Activated CD8-positive, alpha-beta memory T cell treated with anti-CD3 and anti-CD28 coated beads, Interleukin-2, amount 50 U/mL, for 48 hours (primary cell): ENCODE results near the gene E2F8.
"Not testable (repeated sequence)": the region's sequence is repeated elsewhere in the genome, so short reads cannot be mapped to it uniquely, and the experiment has no call there.

Source experiments
- DNase-seq: peaks from one replicate; pipeline ENCODE4 v3.0.0-alpha.2; 2020

The E2F8 gene

DNA sequence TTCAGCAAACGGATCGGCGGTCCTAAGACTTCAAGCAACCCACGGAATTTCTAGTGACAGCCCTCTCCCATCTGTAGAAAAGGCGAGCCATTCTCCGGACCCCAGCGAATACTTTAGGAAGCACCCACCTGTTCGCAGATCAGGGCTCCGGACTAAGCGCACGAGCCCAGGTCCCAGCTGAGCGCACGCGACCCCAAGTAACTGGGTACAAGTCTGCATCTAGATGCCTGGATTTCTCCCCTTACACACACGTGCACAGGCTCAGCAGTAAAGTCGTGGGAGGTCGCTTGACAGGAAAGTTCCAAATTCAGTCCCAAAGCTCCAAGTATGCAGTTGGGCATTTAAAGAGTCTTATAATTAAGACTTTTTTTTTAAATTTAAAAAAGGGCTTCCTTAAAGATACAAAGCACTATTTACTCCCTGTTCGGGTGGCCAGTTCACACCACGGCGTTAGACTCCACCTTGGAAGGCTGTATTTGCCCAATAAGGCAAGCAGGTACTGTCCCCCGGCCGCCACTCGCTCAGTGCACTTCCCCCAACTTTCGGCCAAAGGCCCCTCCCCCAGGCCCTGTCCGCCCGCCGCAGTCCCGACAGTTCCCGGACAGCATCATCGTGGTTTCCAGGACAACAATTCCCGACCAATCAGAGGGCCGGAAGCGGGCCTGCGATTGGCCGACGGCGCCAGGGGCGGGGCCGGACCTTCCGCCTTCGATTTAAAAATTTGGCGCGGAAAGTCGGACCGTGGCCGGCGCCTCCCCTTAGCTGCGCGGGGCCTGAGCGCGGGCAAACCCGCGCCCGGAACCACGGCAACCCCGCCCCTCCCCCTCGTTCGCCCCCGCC, at the start of gene E2F8:
Gene E2F8 (minus strand): TSS at position 526 of the 840 bp plus-strand sequence. CDS start 824 bp downstream, outside the sequence.
- peak; percentile 94 for DNase-seq

DNA sequence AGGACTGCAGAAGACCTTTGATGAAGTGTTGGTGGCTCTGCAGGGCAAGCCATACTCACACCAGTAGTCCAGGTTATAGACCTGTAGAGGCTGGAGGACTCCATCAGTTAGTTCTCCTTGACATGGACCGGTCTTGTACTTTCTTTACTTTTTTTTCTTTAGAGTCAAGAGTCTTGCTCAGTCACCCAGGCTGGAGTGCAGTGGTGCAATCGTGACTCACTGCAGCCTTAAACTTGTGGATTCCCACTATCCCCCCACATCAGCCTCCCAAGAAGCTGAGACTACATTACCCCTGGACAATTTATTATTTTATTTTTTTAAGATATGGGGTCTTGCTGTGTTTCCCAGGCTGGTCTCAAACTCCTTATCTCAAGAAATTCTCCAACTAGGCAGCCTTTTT, 49.6 kb upstream of the E2F8 start:
- DNase-seq: no peak

GRCh38 chr11:19288256-19288655, 47.5 kb upstream of the E2F8 start:
- DNase-seq: no peak

- no peak for DNase-seq
Observed at GRCh38 chr11:19286411-19286810, 45.7 kb upstream of the E2F8 start.

DNA sequence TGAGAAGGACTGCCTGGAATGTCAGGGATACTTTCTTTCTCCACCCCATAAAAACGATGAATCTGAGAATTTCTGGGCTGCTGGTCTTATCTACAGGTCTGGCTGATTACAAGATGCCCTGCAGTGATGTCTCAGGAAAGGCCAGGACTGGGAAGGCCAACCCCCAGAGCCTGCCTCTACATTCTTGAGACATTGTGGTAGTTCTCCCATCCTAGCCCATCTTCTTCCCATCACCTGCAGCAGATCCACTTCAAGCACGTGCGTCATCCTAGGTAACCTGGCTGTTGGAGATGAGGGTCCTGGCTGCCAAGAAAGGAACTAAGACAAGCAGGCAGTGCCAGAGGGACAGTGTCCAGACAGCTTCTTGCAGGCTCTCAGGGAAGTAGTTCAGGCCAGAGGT, 44.1 kb upstream of the E2F8 start:
- DNase-seq: no peak

GRCh38 chr11:19283991-19284390, 43.2 kb upstream of the E2F8 start:
- no peak for DNase-seq

DNA sequence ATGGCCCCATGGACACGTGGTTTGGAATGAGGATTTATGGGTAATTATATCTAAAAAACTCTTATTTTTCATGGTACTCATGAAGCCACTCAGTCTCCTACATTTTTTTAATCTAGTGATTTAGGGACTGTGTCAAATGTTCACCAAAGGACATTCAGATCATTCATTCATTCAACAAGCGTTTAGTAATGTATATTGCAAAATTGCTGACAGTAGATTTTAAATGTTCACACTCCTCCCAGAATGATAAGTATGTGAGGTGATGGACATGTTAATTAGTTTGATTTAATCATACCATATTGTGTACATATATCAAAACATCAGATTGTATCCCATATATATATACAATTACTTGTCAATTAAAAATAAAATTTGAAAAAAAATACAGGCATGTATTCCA, 40.8 kb upstream of the E2F8 start:
- DNase-seq: no peak

DNA sequence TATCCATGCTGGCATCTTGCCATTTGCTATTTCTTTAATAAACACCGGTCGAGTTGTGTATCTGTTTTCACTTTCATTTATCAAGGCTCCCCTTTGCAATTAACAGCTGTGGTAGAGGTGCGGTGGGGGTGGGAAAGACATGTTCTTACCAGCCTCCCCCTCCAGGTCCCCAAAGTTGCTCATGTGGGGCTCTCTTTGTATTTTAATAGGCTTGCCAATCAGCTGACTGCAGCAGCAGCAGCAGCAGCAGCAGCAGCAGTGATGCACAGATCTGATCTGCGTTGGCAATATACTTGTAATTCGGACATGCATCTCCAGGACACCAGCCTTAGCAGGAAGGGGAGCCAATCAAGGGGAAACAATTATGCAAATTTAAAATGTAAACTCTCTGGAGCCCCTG, 40.3 kb upstream of the E2F8 start:
- no peak for DNase-seq

GRCh38 chr11:19279451-19279850, 38.7 kb upstream of the E2F8 start:
- DNase-seq: no peak

DNA sequence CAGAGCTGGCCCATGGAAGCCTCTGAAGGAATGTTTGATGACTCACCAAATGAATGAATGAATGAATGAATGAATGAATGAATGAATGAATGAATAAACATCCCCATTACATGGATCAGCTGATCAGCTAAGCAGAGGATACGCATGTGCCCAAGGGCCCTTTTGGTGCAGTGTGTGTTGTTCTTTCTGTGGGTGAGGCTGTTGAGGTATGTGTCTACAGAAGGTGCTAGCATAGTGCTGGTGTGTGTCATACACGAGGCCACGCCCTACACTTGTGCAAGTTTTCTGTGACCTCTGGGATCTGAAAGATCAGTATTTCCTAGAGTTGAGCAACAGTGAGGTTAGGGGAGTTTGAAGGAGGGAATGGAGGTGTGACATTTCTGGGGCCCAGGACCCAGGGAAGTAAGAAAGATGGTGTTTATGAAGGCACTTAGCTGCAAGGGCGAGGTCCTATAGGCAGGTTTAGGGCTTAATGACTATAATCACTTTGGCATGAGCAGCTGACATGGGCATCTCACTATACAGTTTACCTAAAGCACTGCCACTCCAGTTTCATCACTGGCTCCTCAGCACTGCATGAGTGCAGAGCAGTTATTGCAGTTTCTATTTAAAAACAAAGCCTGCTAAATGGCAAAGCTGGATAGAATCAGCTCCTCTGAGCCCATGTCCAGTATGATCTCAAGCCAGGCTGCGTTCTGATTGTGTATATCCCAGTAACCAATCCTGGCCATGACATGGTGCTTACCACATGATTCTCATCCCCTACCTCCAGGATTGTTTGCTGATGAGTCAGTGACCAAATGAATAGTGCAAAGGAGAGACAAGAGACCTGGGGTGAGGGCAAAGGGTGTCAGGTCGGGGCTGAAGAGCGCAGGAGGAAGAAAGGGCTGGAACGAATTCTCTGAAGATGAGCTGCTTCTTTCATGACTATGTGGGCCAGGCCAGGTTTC, 36.4 kb upstream of the E2F8 start:
- no peak for DNase-seq

DNA sequence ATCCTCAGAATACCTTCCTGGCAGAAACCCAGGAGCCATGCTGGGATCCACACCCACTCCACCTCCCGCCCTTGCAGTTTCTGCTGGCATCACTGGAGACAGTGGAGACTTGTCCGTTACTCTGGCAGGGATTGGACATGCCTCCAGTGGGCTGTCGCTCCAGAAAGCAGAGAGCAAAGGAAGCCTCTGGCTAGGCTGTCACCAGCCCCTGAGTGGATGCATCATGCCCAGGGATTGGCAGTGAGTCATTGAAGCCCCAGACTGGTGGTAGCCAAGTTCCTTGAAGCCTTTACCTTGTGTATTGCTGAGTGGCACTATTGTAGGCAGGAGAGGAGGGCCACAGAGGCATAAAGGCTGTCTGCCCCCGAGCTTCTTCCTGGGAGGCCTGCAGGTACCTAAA, 34.8 kb upstream of the E2F8 start:
- DNase-seq: no peak

- not testable (repeated sequence) for DNase-seq
Observed at GRCh38 chr11:19273219-19273618, 32.5 kb upstream of the E2F8 start.

DNA sequence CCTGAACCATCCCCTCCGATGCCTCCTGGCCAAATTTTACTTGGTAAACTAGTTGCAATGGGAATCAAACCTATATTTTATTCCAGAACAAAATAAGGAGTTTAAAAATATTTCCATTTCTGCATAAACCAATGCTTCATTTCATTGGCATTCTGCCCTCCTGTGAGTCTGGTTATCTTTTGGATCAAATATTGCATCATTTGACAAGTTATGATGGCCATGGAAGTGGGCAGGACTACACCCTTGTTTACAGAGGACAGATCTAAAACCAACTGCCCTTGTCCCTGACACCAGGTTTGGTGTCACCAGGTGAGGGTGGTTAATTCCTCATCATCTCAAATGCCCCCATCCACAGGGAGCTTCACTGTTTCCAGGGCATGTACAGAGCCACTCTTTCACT, 28.2 kb upstream of the E2F8 start:
- no peak for DNase-seq

GRCh38 chr11:19267567-19267966, 26.8 kb upstream of the E2F8 start:
- no peak for DNase-seq

DNA sequence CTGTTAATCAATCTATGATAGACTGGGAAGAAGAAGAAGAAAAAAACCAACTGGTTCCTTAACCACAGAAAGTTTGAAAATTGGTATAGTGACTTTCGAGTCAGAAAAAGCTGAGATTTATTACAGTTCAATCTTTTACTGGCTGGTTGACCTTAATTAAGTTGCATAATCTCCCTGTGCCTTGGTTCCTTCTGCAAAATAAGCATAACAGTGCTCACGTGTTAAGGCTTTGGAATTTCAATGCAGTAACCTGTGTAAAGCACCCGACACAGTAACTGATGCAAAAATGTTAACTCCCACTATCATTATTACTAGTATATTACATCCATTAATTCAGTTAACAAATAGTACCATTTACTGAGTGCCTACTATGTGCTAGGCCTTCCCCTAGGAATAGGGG, 22.6 kb upstream of the E2F8 start:
- no peak for DNase-seq

- DNase-seq: peak; percentile 81
Observed at GRCh38 chr11:19259487-19260345, 19.0 kb upstream of the E2F8 start.

DNA sequence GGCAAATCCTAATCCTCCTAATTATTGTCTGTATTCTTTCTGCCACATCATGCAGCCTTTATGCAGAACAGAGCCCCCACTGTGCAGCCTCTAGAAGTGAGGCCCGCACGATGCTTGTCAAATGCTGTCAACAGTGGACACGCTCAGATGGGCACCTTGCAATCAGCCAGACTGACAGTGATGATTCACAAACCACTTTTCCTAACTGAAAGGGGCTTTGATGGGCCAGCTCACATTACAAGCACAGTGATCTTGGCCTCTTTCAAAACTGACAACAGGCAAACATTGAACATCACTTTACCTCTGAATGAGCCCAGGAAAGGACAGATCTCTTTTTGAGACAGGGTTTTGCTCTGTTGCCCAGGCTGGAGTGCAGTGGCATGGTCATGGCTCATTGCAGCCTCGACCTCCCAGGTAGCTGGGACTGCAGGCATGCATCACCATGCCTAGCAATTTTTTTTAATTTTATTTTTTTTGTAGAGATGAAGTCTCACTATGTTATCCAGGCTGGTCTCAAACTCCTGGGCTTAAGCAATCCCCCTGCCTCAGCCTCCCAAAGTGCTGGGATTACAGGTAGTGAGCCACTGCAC, 18.0 kb upstream of the E2F8 start:
- no peak for DNase-seq

DNA sequence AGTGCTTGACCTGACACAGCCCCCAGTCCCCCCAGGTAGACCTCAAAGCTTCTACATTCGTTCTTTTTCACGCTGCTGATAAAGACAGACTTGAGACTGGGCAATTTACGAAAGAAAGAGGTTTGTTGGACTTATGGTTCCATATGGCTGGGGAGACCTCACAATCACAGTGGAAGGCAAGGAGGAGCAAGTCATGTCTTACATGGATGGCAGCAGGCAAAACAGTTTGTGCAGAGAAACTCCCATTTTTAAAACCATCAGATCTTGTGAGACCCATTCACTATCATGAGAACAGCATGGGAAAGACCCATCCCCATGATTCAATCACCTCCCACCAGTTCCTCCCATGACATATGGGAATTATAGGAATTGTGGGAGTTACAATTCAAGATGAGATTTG, 13.7 kb upstream of the E2F8 start:
- not testable (repeated sequence) for DNase-seq

DNA sequence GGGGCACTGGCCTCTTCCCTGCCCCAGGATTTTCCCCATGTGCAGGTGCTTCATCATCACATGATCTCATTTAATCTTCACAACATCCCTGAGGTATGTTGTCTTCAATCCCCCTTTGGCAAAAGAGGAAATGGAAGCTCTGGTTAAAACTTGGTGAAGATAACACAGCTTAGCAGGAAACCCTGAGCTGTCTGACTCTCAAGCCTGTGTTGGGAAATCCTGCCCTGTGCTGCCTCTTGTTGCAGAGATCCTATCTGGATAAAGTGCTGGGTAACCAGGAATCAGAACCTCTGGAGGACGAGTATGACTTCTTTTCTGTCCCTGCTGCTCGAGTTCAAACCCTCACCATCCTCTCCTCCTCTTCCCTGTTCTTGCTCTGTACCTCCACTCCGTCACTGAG, 13.1 kb upstream of the E2F8 start:
- DNase-seq: no peak

DNA sequence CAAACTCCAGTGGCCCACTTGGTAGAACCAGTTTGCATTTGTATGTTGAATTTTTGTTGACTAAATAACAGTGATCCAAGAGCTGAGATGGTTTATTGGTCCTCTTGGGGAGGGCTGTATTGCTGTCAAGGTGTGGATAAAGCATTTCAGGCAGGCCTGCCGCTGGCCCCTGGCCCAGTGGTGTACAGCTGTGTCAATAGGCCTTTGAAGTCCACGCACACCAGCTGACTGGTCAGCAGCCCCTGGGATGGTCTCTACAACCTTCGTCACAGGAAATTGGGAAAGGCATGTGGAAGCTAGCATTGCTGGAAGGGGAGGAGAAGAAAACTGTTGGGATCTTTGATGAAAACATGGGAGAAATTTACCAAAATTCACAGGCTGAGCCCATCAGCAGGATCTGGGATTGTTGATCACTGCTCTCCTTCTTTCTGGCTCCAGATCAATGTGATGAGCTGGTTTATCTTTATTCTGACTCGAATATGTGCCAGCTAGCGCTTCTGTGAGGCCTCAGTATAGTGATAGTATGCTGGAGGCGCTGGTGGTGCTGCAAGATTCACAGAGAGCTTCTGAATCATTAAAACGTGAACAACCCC, 12.5 kb upstream of the E2F8 start:
- DNase-seq: no peak

DNA sequence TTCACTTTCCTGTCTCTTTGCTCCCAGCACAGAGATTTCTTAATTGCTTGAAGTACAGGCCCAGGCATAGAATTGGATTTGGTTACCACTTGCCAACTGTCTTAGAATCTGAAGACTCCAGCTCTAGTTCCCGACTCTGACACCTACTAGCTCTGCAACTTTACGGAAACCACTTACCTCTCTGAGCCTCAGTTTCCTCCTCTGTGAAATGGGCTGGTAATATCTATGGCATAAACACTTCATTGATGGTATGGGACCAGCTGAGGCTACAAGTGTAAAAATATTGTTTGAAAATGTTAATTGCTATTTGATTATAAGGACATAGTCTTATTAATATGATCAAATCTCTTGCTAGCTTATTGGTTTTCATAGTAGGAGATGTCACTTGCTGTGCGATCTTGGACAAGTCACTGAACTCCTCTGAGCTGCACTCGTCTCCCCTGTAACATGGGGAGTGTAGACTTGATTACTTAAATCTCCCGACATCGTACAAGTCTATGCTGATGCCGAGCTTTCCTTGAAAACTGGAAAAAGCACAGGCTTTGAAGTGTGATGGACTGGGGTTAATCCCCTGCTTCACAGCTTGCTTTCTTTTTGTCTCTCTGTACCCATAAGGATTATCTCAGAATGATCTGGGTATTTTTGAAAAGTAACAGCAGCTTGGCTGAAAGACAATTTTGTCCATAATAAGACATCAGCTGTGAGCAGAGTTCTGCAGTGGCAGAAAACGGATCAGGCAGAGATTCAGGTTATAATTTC, 11.8 kb upstream of the E2F8 start:
- no peak for DNase-seq
